SKM-1 treated with dmso at 0.1 percent for 144 hours (cell line): ENCODE data around the gene BCL7B.
"Not testable (repeated sequence)": the region's sequence is repeated elsewhere in the genome, so short reads cannot be mapped to it uniquely, and the experiment has no call there.

Source experiments
- DNase-seq: peaks from one replicate; lab custom pipeline; 2025; ENCODE audit not compliant: unreplicated experiment; lab: John Stamatoyannopoulos, UW

Gene BCL7B

GRCh38 chr7:73504017-73504416 lies 53.5 kb downstream of the BCL7B start:
- DNase-seq = no peak

DNA sequence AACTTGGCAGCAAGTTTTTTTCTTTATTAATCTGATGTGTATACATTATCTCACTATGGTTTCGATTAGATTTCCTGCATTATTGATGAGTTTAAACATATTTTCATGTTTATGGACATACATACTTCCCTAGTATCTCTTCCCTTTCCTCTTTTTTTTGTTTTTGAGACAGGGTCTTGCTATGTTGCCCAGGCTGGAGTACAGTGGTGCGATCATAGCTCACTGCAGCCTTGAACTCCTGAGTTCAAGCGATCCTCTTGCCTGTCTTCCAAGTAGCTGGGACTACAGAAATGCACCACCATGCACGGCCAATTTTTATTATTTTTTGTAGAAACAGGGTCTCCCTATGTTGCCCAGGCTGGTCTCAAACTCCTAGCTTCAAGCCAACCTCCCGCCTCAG lies 54.3 kb downstream of the BCL7B start:
- no peak for DNase-seq

DNA sequence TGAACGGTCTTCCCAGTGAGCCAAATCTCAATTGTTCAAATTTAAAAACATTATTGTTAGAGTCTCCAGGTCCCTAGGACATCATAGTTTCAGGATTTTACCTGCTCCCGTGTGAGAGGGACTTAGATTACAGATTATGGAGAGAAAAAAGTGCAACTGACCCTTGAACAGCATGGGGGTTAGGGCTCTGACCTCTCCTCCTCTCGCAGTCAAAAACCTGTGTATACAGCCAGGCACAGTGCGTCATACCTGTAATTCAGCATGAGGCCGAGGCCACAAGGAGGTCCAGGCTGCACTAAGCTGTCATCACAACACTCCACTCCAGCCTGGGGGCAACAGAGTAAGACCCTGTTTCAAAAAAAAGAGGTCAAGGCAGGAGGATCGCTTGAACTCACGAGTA lies 60.9 kb downstream of the BCL7B start:
- DNase-seq = no peak

DNA sequence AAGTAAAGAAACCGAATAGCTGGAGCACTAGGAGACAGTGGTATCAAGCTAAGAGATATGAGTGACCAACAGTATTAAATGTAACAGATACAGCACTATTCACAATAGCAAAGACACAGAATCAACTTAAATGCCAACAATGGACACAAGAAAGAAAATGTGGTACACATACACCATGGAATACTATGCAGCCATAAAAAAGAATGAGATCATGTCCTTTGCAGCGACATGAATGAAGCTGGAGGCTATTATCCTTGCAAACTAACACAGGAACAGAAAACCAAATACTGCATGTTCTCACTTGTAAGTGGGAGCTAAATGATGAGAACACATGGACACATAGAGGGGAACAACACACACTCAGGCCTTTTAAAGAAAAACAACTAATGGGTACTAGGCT lies 62.0 kb downstream of the BCL7B start:
- not testable (repeated sequence) for DNase-seq

DNA sequence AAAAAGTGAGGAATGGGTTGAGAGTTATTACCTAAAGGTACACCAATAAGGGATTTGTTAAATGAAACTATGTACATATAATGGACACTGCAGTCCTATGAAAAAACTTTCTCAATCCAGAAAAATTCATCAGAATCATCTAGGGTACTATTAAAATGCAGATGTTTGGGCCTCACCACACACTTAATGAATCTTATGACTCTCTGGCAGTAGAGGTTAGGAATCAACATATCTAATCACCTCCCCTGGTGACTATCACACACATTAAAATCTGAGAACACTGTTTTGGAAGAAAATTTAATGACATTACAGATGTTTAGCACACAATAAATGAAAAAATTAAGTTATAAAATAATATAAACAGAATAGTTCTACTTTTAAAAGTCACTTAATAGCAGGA lies 67.5 kb downstream of the BCL7B start:
- DNase-seq = no peak

DNA sequence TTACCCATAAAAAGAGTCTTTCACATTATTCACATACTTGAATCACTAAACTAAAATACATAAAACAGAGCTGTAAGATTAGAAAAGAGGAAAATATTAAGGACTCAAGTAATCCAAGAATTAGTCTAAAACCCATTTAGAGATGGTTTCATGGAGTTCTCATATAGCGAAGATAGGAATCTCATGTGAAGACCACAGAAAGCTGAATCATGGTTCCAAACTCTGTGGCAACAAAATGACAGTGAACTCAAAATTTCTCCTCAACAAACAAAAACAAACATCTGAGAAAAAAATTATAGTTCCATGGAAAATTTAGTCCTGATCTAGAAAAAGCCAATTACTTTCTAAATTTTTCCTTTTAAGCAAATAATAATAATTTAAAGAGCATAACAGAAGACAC lies 70.0 kb downstream of the BCL7B start:
- DNase-seq = no peak
